GM13976 (cell line): ENCODE measurements around the gene TMEM82.

Experiments
- DNase-seq: peaks from one replicate; pipeline ENCODE4 v3.0.0; 2012; ENCODE audit warnings: low spot score
- CTCF ChIP-seq: IDR thresholded peaks from 2 replicates; pipeline ENCODE4 v1.5.1; 2012; ENCODE audit warnings: borderline replicate concordance, mild to moderate bottlenecking; ENCODE audit not compliant: insufficient read depth; ENCODE audit errors: extremely low read depth, missing control alignments, control extremely low read depth
- in situ Hi-C: fragments of 300-500 bp; cut with MboI; formaldehyde crosslinking; loops from one replicate; pipeline ENCODE4 v1.12.0; 2022; ENCODE audit warnings: low sequenced_read_pairs, mixed read lengths, inconsistent platforms; ENCODE audit not compliant: unreplicated experiment

TMEM82 gene

GRCh38 chr1:15755021-15755645 lies 12.8 kb downstream of the TMEM82 start:
- DNase-seq = no peak
- in situ Hi-C loops = no loop called here
- TF ChIP-seq CTCF = no peak

DNA sequence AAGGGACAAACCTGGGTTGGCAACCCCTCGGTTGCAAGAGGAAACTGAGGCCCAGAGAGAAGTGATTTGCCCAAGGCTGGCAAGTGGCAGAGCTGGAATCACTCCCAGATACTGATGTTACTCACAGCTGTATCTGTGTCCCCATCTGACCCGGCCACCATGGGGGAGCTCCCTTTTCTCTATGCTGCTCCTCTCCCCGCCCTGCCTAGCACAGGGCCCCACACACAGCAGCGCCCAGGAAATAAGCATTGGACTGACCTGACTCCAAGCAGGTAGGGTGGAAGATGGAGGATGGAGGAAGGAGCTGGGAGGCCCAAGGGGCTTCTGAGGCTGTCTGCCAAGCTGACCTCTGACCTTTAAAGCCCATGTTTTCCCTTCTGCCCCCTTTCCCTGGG lies 13.3 kb downstream of the TMEM82 start:
- in situ Hi-C loops = no loop called here
- TF ChIP-seq CTCF = no peak
- no peak for DNase-seq

DNA sequence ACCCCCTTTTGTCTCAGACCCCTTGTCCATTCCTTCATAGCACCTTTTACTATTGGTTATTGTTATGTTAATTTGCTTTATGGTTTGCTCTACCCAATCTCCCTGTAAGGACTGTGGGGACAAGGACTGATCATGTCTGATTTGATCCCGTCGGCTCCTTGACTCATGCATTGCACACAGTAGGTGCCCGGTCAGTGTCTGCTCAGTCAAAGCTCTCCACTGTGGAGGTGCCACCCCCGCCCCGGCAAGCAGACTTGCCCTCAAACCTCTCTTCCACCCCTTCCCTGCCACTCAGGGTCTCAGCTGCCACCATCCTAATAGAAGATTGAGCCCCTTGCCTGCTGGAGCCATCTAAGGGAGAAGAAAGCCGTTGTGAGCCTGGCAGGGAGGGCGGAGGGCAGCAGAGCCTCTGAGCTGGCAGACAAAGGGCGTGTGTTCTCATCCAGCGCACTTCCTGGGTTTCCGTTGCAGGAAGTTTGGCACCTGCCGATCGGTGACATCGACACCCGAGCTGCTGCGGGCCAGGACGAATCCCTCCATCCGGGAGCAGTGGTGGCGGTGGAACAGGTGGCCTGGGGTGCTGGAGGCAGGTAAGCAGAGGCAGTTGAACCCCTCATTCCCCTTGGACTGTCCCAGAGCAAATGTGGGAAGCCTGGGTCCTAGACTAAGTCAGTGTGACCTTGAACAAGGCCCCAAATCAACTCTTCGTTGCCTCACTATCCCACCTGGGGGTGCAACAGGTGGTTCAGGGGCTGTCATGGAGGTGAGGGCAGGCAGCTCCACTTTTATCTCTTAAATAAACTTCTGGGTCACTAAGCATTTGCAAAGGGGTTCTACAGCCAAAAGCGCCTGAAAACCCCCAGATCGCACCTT lies 14.1 kb downstream of the TMEM82 start:
- DNase-seq = no peak
- no peak for TF ChIP-seq CTCF
- in situ Hi-C loops = no loop called here

DNA sequence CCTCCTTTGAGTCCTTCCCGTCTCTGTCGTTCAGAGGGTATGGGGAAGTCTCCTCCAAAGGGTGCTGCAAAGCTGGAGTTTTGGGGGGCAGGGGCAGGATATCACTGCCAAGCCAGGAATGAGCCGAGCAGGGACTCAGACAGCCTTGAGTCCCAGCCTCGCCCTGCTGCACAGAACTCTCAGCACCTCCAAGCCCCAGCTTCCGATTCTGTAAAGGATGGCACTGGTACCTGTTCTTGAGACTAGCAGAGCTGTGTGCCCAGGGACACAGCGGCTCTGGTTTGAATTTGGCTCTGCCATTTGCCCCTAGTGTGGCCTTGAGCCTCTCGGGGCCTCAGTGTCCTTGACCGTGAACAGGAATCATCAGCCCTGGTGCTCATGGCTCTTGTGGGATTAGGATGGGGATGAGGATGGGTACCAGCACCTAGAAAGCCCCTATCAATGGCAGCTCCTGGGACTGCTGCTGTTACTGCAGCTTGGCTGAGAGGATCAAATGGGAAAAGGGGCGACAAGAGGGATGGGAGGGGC lies 14.8 kb downstream of the TMEM82 start:
- DNase-seq = no peak
- no peak for TF ChIP-seq CTCF
- in situ Hi-C loops = no loop called here

DNA sequence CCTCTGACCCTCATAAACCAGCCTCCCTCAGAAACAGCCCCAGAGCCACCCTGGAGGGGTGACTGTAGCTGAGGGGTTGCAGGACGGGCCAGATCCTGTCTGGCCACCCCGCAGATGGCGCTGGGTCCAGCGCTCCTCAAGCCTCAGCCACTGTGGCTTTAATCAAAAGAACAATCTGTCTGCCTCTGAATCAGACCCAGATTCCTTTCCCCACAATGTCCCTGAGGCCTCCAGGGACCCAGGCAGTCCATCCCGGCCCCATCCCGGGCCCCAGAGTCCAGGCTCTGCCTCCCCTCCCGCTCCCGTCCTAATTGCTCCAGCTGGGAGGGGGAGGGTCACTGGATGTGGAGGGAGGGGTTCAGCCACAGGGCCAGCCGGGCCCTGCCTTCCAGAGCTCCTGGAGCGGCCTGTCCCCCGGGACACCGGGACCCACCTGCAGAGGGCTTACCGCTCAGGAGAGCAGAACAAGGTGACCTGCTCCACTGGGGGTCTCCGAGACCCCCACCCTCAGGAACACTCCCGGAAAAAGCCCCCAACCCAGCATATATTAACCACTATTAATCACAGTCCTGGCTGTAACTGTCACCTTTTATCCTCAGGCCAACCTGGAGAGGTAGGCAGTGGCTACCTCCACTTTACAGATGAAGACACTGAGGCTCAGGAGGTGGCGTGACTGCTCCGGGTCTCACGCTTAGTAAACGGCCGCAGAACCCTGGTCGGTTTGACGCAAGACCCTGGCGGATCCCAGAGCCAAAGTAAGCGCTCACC lies 15.5 kb downstream of the TMEM82 start:
- TF ChIP-seq CTCF = no peak
- no peak for DNase-seq
- in situ Hi-C loops = no loop called here

- no peak for DNase-seq
- in situ Hi-C loops = no loop called here
- TF ChIP-seq CTCF = no peak
These were observed 16.1 kb downstream of the TMEM82 start, which contains the start of gene FBLIM1 for GRCh38 chr1:15758343-15758931. FBLIM1 (plus strand) TSS chr1:15758795; CDS start chr1:15764984, 6,189 bp downstream.
